Vagina (tissue), 2 donors: ENCODE measurements around the gene DAB2IP.

Experiments used
- POLR2A ChIP-seq, 2 donors: fragments of 450-650 bp; IDR thresholded peaks; one replicate each; pipeline ENCODE4 v1.6.1; 2017; ENCODE audit warnings: antibody characterized with exemption in 2 of 2, mild to moderate bottlenecking in 2 of 2, moderate library complexity in 2 of 2
- TF ChIP-seq, protein P1 (sequence below), 3 experiments: fragments of 450-650 bp in 2 of 3; fragments of 200-600 bp in 1 of 3; sonication (generic) in 1 of 3; IDR thresholded peaks; one replicate each; pipeline ENCODE4 v1.5.1; 2017 to 2019; ENCODE audit warnings: antibody characterized with exemption in 3 of 3, mild to moderate bottlenecking in 2 of 3, moderate library complexity in 2 of 3

DNA sequence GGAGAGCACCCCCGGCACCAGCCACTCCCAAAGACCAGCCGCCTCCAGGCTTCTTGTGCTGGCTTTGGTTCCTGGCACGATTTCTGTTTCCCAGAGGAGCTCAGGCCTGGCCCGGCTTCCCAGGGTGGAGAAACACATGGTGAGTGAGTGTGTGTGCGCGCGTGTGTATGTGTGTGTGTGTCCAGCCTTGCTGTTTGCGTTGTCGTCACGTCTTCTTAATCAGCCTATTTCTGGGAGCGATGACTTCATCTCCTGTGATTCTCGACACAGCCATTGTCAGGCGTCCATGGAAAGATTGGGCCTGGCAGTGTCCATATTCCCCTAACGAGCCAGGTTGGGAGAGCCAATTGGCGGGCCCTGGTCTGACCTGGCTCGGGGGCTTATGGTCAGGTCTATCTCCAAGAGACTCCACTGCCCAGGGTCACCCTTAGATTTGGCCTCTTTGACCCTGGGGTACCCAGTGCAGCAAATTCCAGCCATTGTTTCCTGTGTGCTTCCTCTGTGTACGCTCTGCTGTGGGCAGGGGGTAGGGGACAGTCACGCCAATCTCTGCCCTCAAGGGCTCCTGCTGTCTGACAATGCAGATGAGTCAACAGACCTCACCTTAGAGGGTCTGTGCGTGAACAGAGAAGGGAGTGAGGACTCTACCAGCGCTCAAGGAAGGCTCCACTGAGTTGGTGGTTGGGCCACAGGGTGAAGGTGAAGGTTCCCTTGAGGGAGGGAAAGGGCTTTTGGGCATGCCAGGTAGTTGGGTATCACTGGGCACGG, 73.8 kb downstream of the DAB2IP start:
- TF ChIP-seq, protein P1, sequence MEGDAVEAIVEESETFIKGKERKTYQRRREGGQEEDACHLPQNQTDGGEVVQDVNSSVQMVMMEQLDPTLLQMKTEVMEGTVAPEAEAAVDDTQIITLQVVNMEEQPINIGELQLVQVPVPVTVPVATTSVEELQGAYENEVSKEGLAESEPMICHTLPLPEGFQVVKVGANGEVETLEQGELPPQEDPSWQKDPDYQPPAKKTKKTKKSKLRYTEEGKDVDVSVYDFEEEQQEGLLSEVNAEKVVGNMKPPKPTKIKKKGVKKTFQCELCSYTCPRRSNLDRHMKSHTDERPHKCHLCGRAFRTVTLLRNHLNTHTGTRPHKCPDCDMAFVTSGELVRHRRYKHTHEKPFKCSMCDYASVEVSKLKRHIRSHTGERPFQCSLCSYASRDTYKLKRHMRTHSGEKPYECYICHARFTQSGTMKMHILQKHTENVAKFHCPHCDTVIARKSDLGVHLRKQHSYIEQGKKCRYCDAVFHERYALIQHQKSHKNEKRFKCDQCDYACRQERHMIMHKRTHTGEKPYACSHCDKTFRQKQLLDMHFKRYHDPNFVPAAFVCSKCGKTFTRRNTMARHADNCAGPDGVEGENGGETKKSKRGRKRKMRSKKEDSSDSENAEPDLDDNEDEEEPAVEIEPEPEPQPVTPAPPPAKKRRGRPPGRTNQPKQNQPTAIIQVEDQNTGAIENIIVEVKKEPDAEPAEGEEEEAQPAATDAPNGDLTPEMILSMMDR (IDR thresholded peaks at IDR 0.05): no peak
- no peak for TF ChIP-seq POLR2A (IDR thresholded peaks at IDR 0.05)
